NT2/D1 (cell line): ENCODE measurements around the gene DMD.

Experiments
- DNase-seq: peaks from one replicate; pipeline ENCODE4 v3.0.0-alpha.2; 2011; ENCODE audit warnings: low read depth, low spot score
- H3K27me3 ChIP-seq: 2 replicates; pipeline ENCODE4 v1.6.0; 2011; ENCODE audit warnings: mild to moderate bottlenecking; ENCODE audit not compliant: insufficient read length, insufficient read depth
- H3K36me3 ChIP-seq: 2 replicates; pipeline ENCODE4 v1.6.1; 2011; ENCODE audit warnings: mild to moderate bottlenecking, low read length, mixed read lengths; ENCODE audit not compliant: insufficient read depth, insufficient read length
- H3K4me1 ChIP-seq: 2 replicates; pipeline ENCODE4 v1.5.1; 2011; ENCODE audit not compliant: insufficient read depth, insufficient read length
- H3K4me3 ChIP-seq: 2 replicates; pipeline ENCODE4 v1.5.1; 2011; ENCODE audit warnings: low read depth; ENCODE audit not compliant: insufficient read length
- H3K9ac ChIP-seq: 2 replicates; pipeline ENCODE4 v1.6.0; 2011; ENCODE audit warnings: low read depth; ENCODE audit not compliant: insufficient read length
- H3K9me3 ChIP-seq: 2 replicates; pipeline ENCODE4 v1.5.1; 2011; ENCODE audit warnings: mild to moderate bottlenecking, low read length; ENCODE audit not compliant: insufficient read depth
- SUZ12 ChIP-seq: IDR thresholded peaks from 2 replicates; pipeline ENCODE4 v1.6.1; 2011; ENCODE audit not compliant: insufficient read length, insufficient read depth; ENCODE audit errors: extremely low read depth
- YY1 ChIP-seq: IDR thresholded peaks from 2 replicates; pipeline ENCODE4 v1.6.1; 2011; ENCODE audit not compliant: insufficient read length, insufficient read depth
- ZNF274 ChIP-seq: IDR thresholded peaks from 2 replicates; pipeline ENCODE4 v1.6.1; 2011; ENCODE audit warnings: mild to moderate bottlenecking, low read depth, low read length

Gene DMD

DNA sequence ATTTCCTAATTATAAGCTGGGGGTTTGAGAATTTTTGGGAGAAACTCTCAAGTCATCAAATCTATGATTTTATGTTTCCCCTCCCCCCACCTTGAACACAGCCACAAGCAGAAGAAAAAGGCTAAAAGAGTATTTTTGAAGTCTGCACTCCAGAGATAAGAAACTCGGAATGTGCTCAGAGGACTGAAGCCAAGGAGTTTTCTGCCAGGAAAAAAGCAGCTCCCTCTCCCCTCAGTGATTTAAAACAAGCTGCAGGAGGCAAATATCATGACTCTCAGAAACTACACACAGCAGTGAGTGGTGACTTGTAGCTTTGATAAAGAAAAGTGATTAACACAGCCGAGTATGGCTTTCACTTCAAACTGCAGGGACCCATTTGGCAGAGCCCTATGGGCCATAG is 1339.3 kb downstream of the DMD start:
- Histone ChIP-seq H3K9ac (no peak overlapping the region), H3K27me3 (no peaks in the 10 kb centered on the region), H3K36me3 (no peaks in the 10 kb centered on the region), H3K4me3 (no peak overlapping the region), H3K4me1 (no peaks in the 10 kb centered on the region), H3K9me3 (no peaks in the 10 kb centered on the region)
- DNase-seq = no peak
- no peak for TF ChIP-seq SUZ12
- TF ChIP-seq YY1 = no peak

DNA sequence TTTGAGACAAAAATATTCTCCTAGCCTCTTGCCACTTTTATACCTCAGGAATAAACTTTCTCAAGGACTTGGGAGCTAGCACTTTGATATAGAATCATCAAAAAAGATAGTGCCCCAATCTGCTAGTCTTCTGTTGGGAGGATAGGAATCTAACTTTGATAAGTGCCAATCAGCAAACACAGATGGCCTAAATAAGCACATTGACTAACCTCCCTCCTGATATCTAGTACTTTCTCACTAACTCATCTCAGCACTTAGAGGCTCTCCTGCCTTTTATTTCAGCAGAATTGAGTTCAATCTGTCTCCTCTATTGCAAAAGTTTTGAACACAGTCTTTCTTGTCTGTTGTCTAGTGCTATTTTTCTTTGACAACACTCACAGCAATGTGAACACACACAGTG is 1341.1 kb downstream of the DMD start:
- TF ChIP-seq ZNF274 (no peak), SUZ12 (no peak), YY1 (no peak)
- no peaks in the 10 kb centered on the region for H3K36me3 ChIP-seq
- no peaks in the 10 kb centered on the region for H3K4me1 ChIP-seq
- no peak overlapping the region for H3K9ac ChIP-seq
- H3K27me3 ChIP-seq = no peaks in the 10 kb centered on the region
- no peak overlapping the region for H3K4me3 ChIP-seq
- no peaks in the 10 kb centered on the region for H3K9me3 ChIP-seq
- DNase-seq = no peak

DNA sequence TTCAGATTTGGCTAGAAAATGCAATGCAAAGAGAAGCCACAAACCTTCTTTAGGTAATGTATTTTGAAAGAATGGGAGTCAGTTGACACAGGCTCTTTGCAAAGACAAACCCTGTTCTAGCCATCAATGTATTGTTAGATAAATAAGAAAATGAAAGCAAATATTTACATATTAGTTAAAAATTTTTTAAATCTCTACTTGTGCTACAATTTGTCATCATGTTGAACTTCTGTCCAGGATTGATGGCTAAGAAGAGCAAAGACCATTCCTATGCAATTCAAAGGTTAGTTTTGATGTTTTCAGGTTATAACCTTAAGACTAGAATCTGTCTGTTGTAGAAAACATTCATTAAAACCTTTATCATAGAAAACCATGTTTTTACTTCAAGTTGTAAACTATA is 1350.7 kb downstream of the DMD start:
- no peak overlapping the region for H3K4me3 ChIP-seq
- no peaks in the 10 kb centered on the region for H3K27me3 ChIP-seq
- H3K4me1 ChIP-seq = no peaks in the 10 kb centered on the region
- no peaks in the 10 kb centered on the region for H3K36me3 ChIP-seq
- no peaks in the 10 kb centered on the region for H3K9me3 ChIP-seq
- no peak for DNase-seq
- TF ChIP-seq ZNF274 (no peak), SUZ12 (no peak), YY1 (no peak)
- no peak overlapping the region for H3K9ac ChIP-seq

DNA sequence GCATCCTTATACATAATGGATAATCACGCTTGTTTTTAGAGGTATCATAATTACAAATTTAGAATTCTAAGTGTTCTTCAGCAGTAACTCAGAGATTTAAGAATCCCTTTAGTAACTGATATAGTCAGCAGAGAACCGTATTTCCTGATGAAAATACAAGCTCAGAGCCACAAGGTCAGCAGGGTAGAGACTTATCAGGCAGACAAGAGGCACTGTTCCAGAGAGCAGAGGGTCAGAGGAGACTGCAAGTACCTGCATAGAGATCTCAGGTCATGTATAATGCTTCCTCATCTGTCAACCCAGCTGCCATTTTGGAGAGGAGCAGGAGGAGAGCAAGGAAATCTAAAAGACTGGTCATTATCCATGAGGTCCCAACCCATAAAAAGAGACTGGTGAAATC is 1352.4 kb downstream of the DMD start:
- no peak for TF ChIP-seq YY1
- no peak for TF ChIP-seq SUZ12
- TF ChIP-seq ZNF274 = no peak
- DNase-seq = no peak
- Histone ChIP-seq H3K9me3 (no peaks in the 10 kb centered on the region), H3K4me3 (no peak overlapping the region), H3K27me3 (no peaks in the 10 kb centered on the region), H3K9ac (no peak overlapping the region), H3K36me3 (no peaks in the 10 kb centered on the region), H3K4me1 (no peaks in the 10 kb centered on the region)

DNA sequence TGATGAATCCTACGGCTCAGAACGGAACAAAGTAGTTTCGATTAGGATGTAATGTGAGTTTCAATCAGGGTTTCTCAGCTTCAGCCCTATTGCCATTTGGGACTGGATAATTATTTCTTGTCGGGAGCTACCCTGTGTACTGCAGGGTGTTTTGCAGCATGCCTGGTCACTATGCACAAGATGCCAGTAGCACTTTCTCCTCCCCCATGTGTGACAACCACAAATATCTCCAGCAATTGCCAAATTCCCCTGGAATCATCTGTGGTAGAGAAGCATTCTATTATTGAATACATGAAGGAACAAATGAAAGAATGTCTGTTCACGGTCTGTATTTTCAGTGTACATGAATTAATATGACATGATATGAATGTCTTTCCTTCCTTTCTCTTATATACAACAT is 1356.6 kb downstream of the DMD start:
- DNase-seq = no peak
- Histone ChIP-seq H3K9ac (no peak overlapping the region), H3K4me1 (no peaks in the 10 kb centered on the region), H3K27me3 (no peaks in the 10 kb centered on the region), H3K36me3 (no peaks in the 10 kb centered on the region), H3K9me3 (no peaks in the 10 kb centered on the region), H3K4me3 (no peak overlapping the region)
- no peak for TF ChIP-seq ZNF274
- no peak for TF ChIP-seq SUZ12
- no peak for TF ChIP-seq YY1

DNA sequence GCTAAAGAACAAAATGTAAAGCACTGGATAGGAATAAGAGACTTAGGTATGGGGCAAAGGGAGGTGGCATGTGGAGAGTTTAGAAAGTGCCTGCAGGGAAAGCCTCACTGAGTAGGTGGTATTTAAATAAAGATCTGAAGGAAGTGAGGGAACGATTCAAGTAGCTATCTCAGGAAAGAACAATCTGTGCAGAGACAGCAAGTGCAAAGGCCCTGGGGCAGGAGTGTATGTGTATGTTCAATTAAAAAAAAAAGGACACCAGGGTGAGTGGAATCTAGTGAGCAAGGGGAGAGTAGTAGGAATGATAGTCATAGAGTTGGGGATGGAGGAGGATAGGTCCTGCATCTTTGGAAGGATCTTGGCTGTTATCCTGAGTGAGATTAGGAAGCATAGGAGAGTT is 1359.6 kb downstream of the DMD start:
- no peak for DNase-seq
- TF ChIP-seq YY1 = no peak
- TF ChIP-seq SUZ12 = no peak
- no peak for TF ChIP-seq ZNF274
- Histone ChIP-seq H3K4me3 (no peak overlapping the region), H3K36me3 (no peaks in the 10 kb centered on the region), H3K9ac (no peak overlapping the region), H3K27me3 (no peaks in the 10 kb centered on the region), H3K4me1 (no peaks in the 10 kb centered on the region), H3K9me3 (no peaks in the 10 kb centered on the region)

DNA sequence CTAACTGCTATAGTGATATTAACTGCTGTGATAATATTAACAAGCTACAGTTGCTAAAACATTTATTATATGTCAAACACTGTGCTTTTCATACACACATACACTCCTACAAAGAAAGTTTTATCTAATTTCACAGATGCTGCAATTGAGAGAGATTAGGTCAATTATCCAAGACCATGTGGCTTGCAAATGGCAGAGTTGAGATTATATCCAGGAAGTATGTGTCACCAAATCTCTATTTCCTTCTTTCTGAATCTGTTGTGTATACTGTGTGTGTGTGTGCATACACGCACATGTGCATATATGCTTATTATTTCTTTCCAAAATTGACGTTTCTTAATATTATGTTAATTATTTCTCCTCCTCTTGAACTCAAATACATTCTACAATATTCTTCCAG is 1363.6 kb downstream of the DMD start:
- Histone ChIP-seq H3K9ac (no peak overlapping the region), H3K4me1 (no peaks in the 10 kb centered on the region), H3K27me3 (no peaks in the 10 kb centered on the region), H3K4me3 (no peak overlapping the region), H3K9me3 (no peaks in the 10 kb centered on the region), H3K36me3 (no peaks in the 10 kb centered on the region)
- no peak for DNase-seq
- no peak for TF ChIP-seq ZNF274
- no peak for TF ChIP-seq SUZ12
- no peak for TF ChIP-seq YY1

DNA sequence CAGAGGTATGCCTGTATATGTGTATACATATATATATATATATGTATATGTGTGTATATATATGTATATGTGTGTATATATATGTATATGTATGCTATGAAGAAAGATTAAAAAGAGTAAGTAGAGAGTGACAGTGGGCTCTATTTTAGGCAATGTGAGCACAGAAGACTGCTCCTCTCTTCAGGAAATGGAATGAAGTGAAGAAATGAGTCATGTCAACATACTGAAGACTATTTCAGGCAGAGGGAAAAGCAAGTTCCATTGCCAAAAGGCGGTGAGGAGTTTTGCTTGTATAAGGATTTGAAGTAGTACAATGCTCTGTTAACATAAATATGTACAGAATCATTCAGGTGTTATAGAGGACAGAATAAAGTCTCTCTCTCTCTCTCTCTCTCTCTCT is 1366.3 kb downstream of the DMD start:
- Histone ChIP-seq H3K9ac (no peak overlapping the region), H3K9me3 (no peaks in the 10 kb centered on the region), H3K36me3 (no peaks in the 10 kb centered on the region), H3K4me1 (no peaks in the 10 kb centered on the region), H3K4me3 (no peak overlapping the region), H3K27me3 (no peaks in the 10 kb centered on the region)
- no peak for DNase-seq
- TF ChIP-seq SUZ12 = no peak
- TF ChIP-seq YY1 = no peak
- TF ChIP-seq ZNF274 = no peak
